ENCODE data around the gene C19orf25. TPM values are rescaled to one million over a fixed set of nuclear protein-coding genes. Genes with fewer than 3 reads are reported as not detected.
"Not testable (repeated sequence)": the region's sequence is repeated elsewhere in the genome, so short reads cannot be mapped to it uniquely, and the experiment has no call there.

C19orf25 gene
- total and polyA plus RNA-seq, 2 of the 13 experiments (the other 11 are each of a cell fraction or from before 2014, with no cell fraction given) = 14.2 to 32.4 TPM

- peak overlapping the region; percentile 99 for H3K9ac ChIP-seq (ENCODE audit: insufficient read depth, low read depth, low read length)
- WGBS (ENCODE audit: low lambda C conversion rate) = 60% methylated on average over 27 of the region's 57 CpGs
- BruUV-seq (replicated peaks); H3K9me3 ChIP-seq (ENCODE audit: low read length); CTCF ChIA-PET (ENCODE audit: low intra/inter-chr PET ratio, low total read pairs); H2AFZ ChIP-seq (ENCODE audit: low read length); in situ Hi-C loops (cut with HindIII; ENCODE audit: extremely low pct_ligation_motif_present, low pct_unique_long_range_greater_than_20kb); intact Hi-C loops (cut with micrococcal nuclease; ENCODE audit: unreplicated experiment); DNase-seq (ENCODE audit: low spot score); ATAC-seq; FAIRE-seq; H3K27me3 ChIP-seq (ENCODE audit: control insufficient read depth in 1 of 2, insufficient read depth in 2 of 2, low read length in 2 of 2): not testable (repeated sequence)
- TF ChIP-seq, protein P1, sequence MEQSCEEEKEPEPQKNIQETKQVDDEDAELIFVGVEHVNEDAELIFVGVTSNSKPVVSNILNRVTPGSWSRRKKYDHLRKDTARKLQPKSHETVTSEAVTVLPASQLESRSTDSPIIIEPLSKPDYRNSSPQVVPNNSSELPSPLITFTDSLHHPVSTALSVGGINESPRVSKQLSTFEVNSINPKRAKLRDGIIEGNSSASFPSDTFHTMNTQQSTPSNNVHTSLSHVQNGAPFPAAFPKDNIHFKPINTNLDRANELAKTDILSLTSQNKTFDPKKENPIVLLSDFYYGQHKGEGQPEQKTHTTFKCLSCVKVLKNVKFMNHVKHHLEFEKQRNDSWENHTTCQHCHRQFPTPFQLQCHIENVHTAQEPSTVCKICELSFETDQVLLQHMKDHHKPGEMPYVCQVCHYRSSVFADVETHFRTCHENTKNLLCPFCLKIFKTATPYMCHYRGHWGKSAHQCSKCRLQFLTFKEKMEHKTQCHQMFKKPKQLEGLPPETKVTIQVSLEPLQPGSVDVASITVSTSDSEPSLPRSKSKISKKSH (CRISPR knock-in tag; IDR thresholded peaks at IDR 0.05; ENCODE audit: borderline replicate concordance) = 0 out of 2 replicates have a peak, but pooled peaks have one; percentile 34
- TF ChIP-seq POLR2A (IDR thresholded peaks at IDR 0.05; ENCODE audit: insufficient read depth in 1 of 2, low read depth in 2 of 2, low read length in 2 of 2) = 0 out of 4 replicates have a peak, but pooled peaks of 1 of the 2 experiments have one; percentile 25
- peak; percentile 44 for TF ChIP-seq RBM39 (IDR thresholded peaks at IDR 0.05; ENCODE audit: low read depth, low read length, poor library complexity, severe bottlenecking)
- TF ChIP-seq RBFOX2 (IDR thresholded peaks at IDR 0.05; ENCODE audit: low read depth, low read length) = peak; percentile 79
- peak; percentile 58; the same call in 1 of the 2 replicates for TF ChIP-seq ZBTB38 (CRISPR knock-in tag; IDR thresholded peaks at IDR 0.05)
- TF ChIP-seq, protein P2, sequence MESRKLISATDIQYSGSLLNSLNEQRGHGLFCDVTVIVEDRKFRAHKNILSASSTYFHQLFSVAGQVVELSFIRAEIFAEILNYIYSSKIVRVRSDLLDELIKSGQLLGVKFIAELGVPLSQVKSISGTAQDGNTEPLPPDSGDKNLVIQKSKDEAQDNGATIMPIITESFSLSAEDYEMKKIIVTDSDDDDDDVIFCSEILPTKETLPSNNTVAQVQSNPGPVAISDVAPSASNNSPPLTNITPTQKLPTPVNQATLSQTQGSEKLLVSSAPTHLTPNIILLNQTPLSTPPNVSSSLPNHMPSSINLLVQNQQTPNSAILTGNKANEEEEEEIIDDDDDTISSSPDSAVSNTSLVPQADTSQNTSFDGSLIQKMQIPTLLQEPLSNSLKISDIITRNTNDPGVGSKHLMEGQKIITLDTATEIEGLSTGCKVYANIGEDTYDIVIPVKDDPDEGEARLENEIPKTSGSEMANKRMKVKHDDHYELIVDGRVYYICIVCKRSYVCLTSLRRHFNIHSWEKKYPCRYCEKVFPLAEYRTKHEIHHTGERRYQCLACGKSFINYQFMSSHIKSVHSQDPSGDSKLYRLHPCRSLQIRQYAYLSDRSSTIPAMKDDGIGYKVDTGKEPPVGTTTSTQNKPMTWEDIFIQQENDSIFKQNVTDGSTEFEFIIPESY (CRISPR knock-in tag; IDR thresholded peaks at IDR 0.05) = peak; percentile 86
- peak; percentile 32; the same call in 1 of the 2 replicates for TF ChIP-seq ZNF788 (CRISPR knock-in tag; IDR thresholded peaks at IDR 0.05; ENCODE audit: borderline replicate concordance)
- TF ChIP-seq AGO2 (optimal IDR thresholded peaks at IDR 0.05; ENCODE audit: low read depth, low read length) = peak; percentile 55
- peak; percentile 50 for TF ChIP-seq ZNF687 (CRISPR knock-in tag; IDR thresholded peaks at IDR 0.05)
- TF ChIP-seq ZFY (CRISPR knock-in tag; IDR thresholded peaks at IDR 0.05) = 0 out of 2 replicates have a peak, but pooled peaks have one; percentile 14
- H3K4me2 ChIP-seq (ENCODE audit: low read depth, low read length) = peak overlapping the region; percentile 99
- H3K79me2 ChIP-seq (ENCODE audit: insufficient read depth, low read length) = peaks cover 31% of the 10 kb centered on the region
- peaks cover 36% of the 10 kb centered on the region for H4K20me1 ChIP-seq (ENCODE audit: insufficient read depth, low read length)
- H3K4me1 ChIP-seq (ENCODE audit: insufficient read depth, low read length) = peaks cover 41% of the 10 kb centered on the region
- H3K4me3 ChIP-seq (replicated peaks in 1 of 3; ENCODE audit: insufficient read depth in 1 of 3, low read depth in 2 of 3, low read length in 3 of 3) = peak overlapping the region; percentile 86 to 89 (median 87)
- peak overlapping the region; percentile 82 for H3K27ac ChIP-seq (ENCODE audit: extremely low read length, insufficient read depth, low read length)
- H3K36me3 ChIP-seq (replicated peaks in 1 of 2; ENCODE audit: control insufficient read depth in 1 of 2, insufficient read depth in 2 of 2, low read length in 2 of 2) = peaks cover 13 to 35% of the 10 kb centered on the region in 2 experiments
- POLR2A ChIA-PET = interaction anchor here (0.9 to 1.2 kb wide), 3 partner anchors 16 to 171 kb away, joined by 3 to 4 read pairs (median 4); partner anchors contain the start of gene CIRBP
Observed at GRCh38 chr19:1439525-1440417, 39.2 kb downstream of the C19orf25 start.
